EL (cell line): Measurements from ENCODE around the gene DNPH1.

ENCODE experiments used
- DNase-seq: peaks from one replicate; pipeline ENCODE4 v3.0.0-alpha.2; 2016

The DNPH1 gene

GRCh38 chr6:43243664-43244321 is 14.5 kb upstream of the DNPH1 start:
- no peak for DNase-seq

DNA sequence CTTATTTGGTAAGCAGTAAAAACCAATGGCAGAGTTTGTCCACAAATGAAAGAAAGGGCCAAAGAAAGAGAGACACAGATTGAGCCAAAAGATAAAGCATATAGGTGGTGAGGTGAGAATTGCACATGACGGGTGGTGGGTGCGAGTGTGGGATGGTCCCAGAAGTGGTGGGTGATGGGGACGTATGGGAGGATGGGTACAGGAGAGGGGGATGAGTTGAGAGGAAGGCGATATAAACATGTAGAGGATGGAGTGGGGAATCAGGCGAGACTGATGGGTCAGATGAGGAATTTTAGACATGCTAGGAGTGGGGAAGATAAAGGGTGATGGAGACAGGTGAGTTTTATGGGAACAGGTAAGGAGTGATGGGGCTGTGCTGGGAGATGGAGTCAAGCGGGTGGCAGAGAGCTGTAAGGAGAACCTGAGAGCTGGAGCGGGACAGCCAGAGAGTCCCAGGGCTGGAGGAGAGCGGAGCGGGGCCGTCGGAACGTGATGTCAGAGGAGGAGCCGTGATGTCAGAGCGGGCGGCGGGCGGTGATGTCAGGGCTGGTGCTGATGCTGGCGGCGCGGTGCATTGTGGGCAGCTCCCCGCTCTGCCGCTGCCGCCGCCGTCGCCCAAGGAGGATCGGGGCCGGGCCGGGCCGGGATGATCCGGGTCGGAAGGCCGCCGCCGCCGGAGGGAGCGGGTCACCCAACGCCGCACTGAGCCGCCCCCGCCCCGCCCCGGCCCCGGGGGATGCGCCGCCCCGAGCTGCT is 13.8 kb upstream of the DNPH1 start, which contains the start of gene TTBK1:
TTBK1 (plus strand) TSS at position 574 of the 756 bp plus-strand sequence. CDS start 3,180 bp downstream, outside the sequence.
- DNase-seq: no peak

DNA sequence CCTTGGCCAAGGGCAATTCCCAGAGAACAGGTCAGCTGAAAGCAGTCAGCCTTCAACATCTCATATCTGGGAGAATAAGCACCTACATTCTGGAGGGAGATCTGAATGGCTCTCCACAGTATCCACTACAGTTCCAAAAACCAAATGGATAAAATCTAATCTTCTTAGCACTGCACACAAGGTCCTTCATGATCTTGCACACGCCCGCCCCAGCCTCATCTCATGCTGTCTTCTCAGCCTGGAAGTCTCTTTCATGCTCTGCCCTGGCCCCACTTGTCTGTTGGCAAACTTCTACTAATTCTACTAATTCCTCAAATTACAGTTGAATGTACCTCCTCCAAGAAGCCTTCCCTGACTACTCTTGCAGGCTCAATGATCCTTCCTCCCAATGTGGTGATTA is 12.2 kb upstream of the DNPH1 start:
- DNase-seq: no peak

DNA sequence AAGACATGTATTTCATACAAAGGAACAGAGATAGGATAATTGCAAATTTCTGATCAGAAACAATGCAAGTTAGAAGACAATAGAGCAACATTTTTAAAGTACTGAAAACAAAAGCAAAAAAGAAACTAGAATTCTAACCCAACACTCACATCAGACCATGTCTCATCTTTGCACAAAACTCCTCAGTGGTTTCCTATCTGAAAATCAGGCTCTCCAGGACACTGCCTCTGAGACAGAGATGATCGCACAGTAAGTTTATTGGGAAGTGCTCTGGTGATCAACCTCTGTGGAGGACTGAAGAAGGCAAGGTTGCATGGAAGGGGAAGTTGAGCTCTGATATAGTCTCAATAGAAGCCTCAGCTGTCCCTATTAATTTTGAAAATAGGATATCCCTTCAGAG is 11.7 kb upstream of the DNPH1 start:
- no peak for DNase-seq

DNA sequence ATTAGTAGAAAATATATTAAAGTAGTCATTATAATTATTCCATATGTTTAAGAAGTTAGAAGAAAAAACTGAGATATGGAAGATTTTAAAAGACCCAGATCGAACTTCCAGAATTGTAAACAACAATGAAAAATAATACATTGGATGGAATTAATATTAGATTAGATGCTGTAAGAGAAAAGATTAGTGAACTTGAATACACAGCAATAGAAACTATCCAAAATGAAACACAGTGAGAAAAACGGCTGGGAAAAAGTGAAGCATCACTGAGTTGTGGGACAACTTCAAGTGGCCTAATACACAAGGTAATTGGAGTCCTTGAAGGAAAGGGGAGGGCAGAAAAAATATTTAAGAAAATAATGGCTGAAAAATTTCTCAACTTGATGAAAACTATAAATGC is 9.8 kb upstream of the DNPH1 start:
- no peak for DNase-seq

GRCh38 chr6:43235841-43236240 is 6.6 kb upstream of the DNPH1 start:
- DNase-seq: no peak

GRCh38 chr6:43231735-43232450 is 2.6 kb upstream of the DNPH1 start:
- DNase-seq: no peak

DNA sequence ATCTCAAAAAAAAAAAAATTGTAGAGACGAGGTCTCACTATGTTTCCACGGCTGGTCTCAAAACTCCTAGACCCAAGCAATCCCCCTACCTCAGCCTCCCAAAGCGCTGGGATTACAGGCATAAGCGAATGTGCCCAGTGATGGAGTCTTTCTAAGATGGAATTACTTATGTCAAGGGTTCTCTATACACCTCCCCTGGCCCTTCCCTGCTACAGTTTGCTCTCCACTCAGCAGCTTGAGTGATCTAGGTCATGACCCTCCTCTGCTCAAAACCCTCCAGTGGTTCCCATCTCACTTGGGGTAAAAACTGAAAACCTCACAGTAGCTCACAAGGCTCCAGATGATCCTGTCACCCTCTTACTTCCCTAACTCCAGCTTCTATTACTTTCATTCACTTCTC is 1.8 kb upstream of the DNPH1 start:
- DNase-seq: no peak

DNA sequence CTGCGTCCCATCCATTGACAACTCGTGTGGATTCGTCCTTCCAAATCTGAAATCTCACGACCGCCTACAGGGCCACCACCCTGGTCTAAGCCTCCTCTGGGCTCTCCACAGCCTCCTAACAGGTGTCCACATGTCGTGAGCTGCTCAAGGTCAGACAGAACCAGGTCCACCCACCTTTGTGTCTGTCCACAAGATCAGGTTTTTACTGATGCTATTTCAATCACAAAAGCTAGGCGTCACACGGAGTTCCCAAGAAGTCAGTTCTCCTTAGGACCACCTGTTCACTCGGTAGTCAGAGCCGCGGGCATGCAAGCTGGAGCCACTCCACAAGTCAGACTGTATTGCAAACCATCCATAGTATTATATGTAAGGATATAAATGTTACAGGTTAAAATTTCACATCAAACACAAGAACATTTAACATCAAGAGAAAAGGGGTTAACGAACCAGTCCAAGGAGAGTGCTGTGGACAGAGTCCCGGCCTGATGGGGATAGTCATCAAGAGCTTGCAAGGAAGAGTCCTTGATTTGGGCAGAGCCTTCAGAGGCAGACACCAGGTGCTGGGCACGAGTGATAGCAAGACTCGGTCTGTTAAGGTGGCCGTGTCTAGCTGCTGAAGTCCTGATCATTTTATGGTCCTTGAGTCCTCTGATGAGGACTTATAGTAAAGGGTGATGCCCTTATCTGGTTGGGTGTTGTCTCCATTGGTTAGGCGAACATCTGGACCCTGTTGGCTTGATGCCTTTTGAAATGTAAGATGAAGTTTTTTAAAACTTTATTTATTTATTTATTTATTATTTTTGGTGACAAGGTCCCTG is 731 bp upstream of the DNPH1 start:
- DNase-seq: no peak

DNA sequence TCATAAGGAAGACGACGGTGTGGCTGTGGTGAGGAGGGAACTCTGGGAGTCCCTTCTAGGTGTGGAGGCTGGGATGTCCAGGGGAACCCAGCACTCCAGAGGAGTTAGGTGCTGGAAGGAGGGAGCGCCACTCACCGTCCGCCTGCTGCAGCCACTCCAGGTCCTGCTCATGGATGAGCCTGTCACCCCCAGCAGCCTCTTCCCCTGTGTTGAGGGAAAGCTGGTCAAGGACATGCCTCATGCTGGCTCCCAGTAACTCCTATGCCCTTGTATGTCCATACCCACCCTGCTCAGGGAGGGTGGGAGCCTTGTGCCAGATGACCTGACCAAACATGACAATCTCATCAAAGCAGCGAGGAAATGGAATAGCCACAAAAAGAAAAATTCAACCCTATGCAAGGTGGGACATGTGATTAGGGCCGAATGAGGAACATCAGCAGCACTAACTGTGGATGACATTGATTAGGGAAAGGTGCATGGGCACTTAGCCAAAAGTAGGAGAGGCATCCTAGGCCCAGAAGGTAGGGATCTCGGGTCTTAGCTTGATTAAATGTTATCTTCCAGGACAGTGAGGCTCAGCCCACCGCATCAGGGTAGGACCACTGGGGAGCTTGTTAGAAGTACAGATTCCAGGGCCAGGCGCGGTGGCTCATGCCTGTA is 3.0 kb downstream of the DNPH1 start:
- DNase-seq: no peak

- no peak for DNase-seq
Observed at GRCh38 chr6:43223175-43223574, 6.1 kb downstream of the DNPH1 start.

GRCh38 chr6:43222418-43223059 is 6.7 kb downstream of the DNPH1 start:
- DNase-seq: no peak

DNA sequence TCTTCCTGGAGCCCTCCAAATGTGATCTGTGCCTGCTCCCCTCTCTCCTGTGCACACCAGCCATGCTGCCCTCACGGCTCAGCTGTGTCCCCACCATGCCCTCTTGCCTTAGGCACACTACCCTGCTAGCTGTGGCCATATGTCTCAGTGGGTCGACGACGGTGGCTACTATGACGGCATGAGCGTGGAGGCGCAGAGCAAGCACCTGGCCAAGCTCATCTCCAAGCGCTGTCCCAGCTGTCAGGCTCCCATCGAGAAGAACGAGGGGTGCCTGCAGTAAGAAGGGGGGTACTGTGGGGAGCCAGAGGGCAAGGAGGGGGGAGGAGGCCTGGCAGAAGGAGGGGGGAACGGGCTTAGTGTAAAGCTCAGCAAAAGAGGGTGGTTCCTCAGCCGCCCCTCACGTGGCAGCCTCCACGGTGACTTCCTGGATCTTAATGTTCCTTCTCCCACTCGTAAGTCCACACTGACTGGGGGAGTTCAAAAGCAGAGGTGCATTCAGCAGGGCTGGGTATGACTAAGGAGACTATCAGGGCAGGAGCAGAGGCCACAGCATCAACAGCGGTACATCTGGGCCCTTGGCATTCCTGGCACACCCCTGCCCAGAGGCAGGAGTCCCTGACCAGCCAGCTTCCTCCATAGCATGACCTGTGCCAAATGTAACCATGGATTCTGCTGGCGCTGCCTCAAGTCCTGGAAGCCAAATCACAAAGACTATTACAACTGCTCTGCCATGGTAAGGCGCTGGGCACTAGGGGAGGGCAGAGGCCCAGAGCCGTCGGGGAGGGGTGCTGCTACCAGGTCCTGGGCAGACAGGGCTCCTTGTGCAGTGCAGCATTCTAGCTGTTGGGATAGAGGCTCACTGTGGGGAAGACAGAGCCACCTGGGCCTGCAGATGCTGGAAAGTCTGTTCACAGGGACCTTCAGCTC is 8.0 kb downstream of the DNPH1 start:
- no peak for DNase-seq

- DNase-seq: no peak
Observed at GRCh38 chr6:43220439-43220951, 8.8 kb downstream of the DNPH1 start.

DNA sequence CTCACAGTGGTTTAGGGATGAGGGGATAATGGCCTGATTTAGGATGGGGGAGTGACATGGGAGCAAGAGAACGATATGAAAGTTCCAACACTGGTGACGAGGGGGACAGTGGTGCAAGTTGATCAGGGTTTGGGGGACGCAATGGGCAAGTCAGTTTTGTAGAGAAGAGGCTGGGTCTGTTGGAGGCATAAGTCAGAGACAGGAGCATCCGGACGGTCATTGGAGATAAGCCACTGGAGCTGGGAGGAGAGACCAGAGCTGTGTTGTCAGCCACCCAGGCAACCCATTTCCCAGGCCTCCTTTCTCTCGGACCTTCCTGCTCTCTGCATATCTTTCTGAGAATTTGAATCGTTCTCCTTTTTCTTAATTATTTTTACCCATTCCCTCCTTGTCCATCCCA is 9.5 kb downstream of the DNPH1 start:
- DNase-seq: no peak

DNA sequence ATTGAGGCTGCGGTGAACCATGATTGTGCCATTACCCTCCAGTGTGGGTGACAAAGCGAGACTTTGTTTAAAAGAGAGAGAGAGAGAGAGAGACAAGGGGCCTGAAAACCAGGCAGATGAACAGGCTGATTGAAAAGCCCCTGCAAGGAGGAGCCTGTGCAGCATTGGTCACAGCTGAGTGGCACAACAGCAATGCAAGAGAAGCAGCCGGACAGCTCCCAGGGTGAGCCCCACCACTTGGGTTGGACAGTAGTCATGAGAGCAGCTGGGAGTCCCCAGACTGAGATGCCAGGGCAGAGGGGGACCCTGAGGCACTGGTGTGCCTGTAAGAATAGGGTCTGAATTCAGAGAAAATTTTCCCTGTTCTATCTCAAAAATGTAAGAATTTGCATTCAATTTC is 10.2 kb downstream of the DNPH1 start:
- no peak for DNase-seq

GRCh38 chr6:43217351-43217750 is 11.9 kb downstream of the DNPH1 start:
- DNase-seq: no peak

GRCh38 chr6:43216200-43216599 is 13.1 kb downstream of the DNPH1 start:
- no peak for DNase-seq

DNA sequence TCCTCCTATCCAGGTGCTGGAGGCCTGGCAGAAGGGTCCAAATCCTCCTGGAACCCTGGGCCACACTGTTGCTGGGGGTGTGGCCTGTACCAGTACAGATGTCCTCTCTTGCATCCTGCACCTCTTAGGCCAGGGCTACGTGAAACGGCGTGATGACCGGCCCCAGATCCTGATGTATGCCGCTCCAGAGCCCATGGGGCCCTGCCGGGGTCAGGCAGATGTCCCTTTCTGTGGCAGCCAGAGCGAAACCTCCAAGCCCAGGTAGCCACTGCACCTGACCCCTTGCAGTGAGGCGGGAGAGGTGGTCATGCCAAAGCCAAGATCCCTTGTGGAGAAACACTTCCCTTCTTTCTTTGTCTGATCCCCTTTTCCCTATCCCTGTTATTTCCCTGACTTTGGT is 14.2 kb downstream of the DNPH1 start:
- no peak for DNase-seq

GRCh38 chr6:43213431-43213830 is 15.8 kb downstream of the DNPH1 start:
- DNase-seq: no peak

DNA sequence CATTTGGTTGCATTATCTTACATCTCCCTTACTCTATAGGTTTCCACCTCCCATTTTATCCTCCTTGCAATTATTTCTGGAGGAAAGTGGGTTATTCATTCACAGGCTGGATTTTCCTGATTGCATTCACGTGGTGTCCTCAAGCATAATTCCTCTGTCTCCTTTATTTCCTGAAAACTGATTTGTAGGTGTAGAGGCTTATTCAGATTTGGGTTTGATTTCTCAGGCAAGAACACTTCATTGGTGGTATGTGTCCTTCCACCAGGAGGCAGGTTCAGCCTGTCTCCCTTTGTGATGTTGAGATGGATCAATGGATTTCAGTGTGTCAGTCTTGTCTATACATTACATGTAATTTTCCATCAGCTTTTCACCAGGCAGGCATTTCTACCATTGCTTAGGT is 17.3 kb downstream of the DNPH1 start:
- no peak for DNase-seq
